Measurements from ENCODE around the gene TNKS2. TPM values are rescaled to one million over a fixed set of nuclear protein-coding genes. Genes with fewer than 3 reads are reported as not detected.

TNKS2 gene
- total RNA-seq, 3 donors from 2014 or later (not counting 1 experiment from before 2014, with no cell fraction given): 47.0 to 50.9 (median 47.9) TPM

DNA sequence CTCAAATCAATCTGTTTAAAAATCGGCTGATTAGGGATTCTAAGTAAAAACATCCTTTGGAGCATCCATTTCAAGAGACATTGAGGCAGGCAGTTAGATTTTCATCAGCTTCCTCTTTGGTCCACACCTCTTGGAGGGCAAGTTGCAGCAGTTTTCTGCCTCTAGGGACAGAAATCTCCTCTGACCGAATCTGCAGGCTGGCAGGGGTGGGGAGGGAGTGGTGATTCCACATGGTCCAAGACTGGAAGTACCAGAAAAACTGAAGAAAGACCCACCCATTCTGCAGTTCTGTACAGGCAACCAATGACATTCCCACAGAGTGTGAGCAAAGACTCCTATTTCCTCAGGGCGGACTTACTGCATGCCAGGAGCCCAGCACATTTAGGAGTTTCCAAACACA, 82.1 kb downstream of the TNKS2 start:
- Mint-ChIP-seq H3K36me3 (no peaks in the 10 kb centered on the region), H3K9me3 (no peaks in the 10 kb centered on the region), H3K4me1 (no peaks in the 10 kb centered on the region), H3K27ac (no peak overlapping the region), H3K27me3 (ENCODE audit: low read depth in 2 of 2) (peaks cover 4 to 5% of the 10 kb centered on the region in 2 donors), H3K4me3 (no peak overlapping the region)
- Histone ChIP-seq H3K27ac (ENCODE audit: low read length) (no peak overlapping the region), H3K9me3 (ENCODE audit: control insufficient read depth, insufficient read depth, low read length) (peaks cover 3% of the 10 kb centered on the region), H3K4me3 (ENCODE audit: low read length) (no peak overlapping the region), H3K36me3 (ENCODE audit: control insufficient read depth, insufficient read depth, low read length) (no peaks in the 10 kb centered on the region), H3K4me1 (ENCODE audit: control insufficient read depth, insufficient read depth, low read length) (no peaks in the 10 kb centered on the region), H3K27me3 (ENCODE audit: control insufficient read depth, insufficient read depth, low read length) (no peaks in the 10 kb centered on the region)
- no peak for DNase-seq
- WGBS (ENCODE audit: insufficient coverage): 72% methylated on average over 3 of the region's 3 CpGs
- ATAC-seq: no peak
- intact Hi-C loops (cut with micrococcal nuclease): no loop called here
- TF ChIP-seq, protein P1, sequence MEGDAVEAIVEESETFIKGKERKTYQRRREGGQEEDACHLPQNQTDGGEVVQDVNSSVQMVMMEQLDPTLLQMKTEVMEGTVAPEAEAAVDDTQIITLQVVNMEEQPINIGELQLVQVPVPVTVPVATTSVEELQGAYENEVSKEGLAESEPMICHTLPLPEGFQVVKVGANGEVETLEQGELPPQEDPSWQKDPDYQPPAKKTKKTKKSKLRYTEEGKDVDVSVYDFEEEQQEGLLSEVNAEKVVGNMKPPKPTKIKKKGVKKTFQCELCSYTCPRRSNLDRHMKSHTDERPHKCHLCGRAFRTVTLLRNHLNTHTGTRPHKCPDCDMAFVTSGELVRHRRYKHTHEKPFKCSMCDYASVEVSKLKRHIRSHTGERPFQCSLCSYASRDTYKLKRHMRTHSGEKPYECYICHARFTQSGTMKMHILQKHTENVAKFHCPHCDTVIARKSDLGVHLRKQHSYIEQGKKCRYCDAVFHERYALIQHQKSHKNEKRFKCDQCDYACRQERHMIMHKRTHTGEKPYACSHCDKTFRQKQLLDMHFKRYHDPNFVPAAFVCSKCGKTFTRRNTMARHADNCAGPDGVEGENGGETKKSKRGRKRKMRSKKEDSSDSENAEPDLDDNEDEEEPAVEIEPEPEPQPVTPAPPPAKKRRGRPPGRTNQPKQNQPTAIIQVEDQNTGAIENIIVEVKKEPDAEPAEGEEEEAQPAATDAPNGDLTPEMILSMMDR (IDR thresholded peaks at IDR 0.05): no peak

DNA sequence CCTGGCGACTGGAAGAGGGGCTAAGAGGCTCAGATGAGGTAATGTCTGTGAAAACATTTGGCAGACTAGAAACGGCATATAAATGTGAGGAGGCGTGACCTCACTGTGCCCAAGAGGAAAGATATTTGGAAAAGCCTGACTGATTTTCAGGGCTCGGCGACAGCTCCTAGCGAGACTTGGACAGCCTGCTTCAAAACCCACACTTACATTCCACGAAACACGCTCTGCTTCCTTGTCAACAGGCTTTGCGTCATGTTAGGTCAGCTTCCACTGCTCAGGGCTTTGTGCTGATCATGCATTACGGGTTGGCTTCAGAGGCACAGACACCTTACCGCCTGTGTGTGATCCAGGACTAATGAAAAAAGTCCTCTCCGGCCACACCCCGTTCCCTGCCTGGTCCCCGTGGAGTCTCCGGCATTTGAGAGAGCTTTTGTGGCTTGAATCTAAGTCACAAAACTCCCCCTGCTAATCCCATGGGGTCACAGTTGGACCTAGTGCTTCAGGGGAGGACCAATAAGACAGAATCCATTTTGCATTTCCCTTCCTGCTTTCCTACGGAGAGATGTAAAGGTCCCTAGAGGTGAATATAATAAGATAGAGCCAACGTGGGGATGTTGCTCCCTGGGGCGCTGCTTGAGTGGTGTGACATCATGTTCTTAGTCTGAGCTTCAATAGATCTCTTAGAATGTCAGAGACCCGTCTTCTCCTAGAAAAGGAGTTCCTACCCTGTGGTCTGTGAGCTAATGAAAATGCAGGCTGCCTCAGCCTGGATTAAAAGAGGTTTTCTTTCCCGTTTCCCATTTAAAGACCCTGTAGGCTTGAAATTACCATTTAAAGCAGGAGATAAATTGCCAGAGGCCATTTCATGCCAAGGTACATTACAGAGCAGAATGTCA, 85.6 kb downstream of the TNKS2 start:
- DNase-seq: no peak
- WGBS (ENCODE audit: insufficient coverage): 85% methylated on average over 20 of the region's 20 CpGs
- no peaks in the 10 kb centered on the region for H3K9me3 Mint-ChIP-seq

DNA sequence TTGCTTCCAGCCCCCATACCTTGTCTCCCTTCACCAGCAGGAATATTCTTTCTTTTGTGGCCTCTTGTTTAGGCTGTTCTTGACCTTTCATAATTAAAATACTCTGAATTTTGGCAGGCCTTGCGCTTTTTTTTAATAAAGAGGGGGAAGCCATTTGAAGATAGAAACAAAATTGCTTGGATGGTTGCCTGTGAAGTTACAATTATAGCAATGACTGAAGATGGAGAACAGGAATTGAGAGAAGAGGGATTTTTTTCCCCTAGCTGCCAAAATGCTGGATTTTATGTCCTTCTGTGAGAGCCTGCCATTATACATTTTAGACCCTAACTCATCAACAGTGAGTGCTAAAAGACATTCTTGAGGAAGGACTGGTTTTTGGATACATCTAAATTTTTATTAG, 86.3 kb downstream of the TNKS2 start:
- no peak for ATAC-seq
- TF ChIP-seq, protein P1 (IDR thresholded peaks at IDR 0.05): no peak
- intact Hi-C loops (cut with micrococcal nuclease): no loop called here
- H3K27me3 Mint-ChIP-seq (ENCODE audit: low read depth in 2 of 2): peaks cover 15 to 22% of the 10 kb centered on the region in 2 donors
- no peak overlapping the region for H3K27ac Mint-ChIP-seq
- H3K4me3 ChIP-seq (ENCODE audit: low read length): no peak overlapping the region
- no peak for DNase-seq
- H3K4me1 ChIP-seq (ENCODE audit: control insufficient read depth, insufficient read depth, low read length): peaks cover 7% of the 10 kb centered on the region
- WGBS (ENCODE audit: insufficient coverage): 100% methylated on average over 1 of the region's 1 CpG
- H3K9me3 Mint-ChIP-seq: no peaks in the 10 kb centered on the region
- H3K36me3 ChIP-seq (ENCODE audit: control insufficient read depth, insufficient read depth, low read length): no peaks in the 10 kb centered on the region
- peaks cover 8 to 13% of the 10 kb centered on the region in 2 donors for H3K4me1 Mint-ChIP-seq
- H3K27ac ChIP-seq (ENCODE audit: low read length): no peak overlapping the region
- no peaks in the 10 kb centered on the region for H3K36me3 Mint-ChIP-seq
- H3K27me3 ChIP-seq (ENCODE audit: control insufficient read depth, insufficient read depth, low read length): peaks cover 6% of the 10 kb centered on the region
- no peak overlapping the region for H3K4me3 Mint-ChIP-seq
- H3K9me3 ChIP-seq (ENCODE audit: control insufficient read depth, insufficient read depth, low read length): peaks cover 3% of the 10 kb centered on the region

More for the DNA sequence above, 85.6 kb downstream of the TNKS2 start:
- no peak overlapping the region for H3K27ac Mint-ChIP-seq
- H3K27me3 Mint-ChIP-seq (ENCODE audit: low read depth in 2 of 2): peaks cover 11 to 16% of the 10 kb centered on the region in 2 donors
- Histone ChIP-seq H3K9me3 (ENCODE audit: control insufficient read depth, insufficient read depth, low read length) (peaks cover 3% of the 10 kb centered on the region), H3K4me1 (ENCODE audit: control insufficient read depth, insufficient read depth, low read length) (peaks cover 7% of the 10 kb centered on the region), H3K27ac (ENCODE audit: low read length) (no peak overlapping the region), H3K36me3 (ENCODE audit: control insufficient read depth, insufficient read depth, low read length) (no peaks in the 10 kb centered on the region), H3K27me3 (ENCODE audit: control insufficient read depth, insufficient read depth, low read length) (peaks cover 5% of the 10 kb centered on the region), H3K4me3 (ENCODE audit: low read length) (no peak overlapping the region)
- no peak for ATAC-seq
- no peaks in the 10 kb centered on the region for H3K36me3 Mint-ChIP-seq
- intact Hi-C loops (cut with micrococcal nuclease): no loop called here
- H3K4me1 Mint-ChIP-seq: peaks cover 8 to 13% of the 10 kb centered on the region in 2 donors
- H3K4me3 Mint-ChIP-seq: no peak overlapping the region
- TF ChIP-seq, protein P1 (IDR thresholded peaks at IDR 0.05): no peak
